MCF 10A (cell line): Measurements from ENCODE around the gene CFAP206. TPM values are rescaled to one million over a fixed set of nuclear protein-coding genes. Genes with fewer than 3 reads are reported as not detected.
"Not testable (repeated sequence)": the region's sequence is repeated elsewhere in the genome, so short reads cannot be mapped to it uniquely, and the experiment has no call there.

Experiments used
- BruUV-seq: library from RNA; stranded (reverse); fragments of 400-500 nt; replicated peaks from 2 replicates; lab custom pipeline; 2021; lab: Mats Ljungman, UMichigan
- CTCF ChIA-PET: fragments of 300-600 bp; sonication (Branson Sonifier 250); formaldehyde crosslinking; extraction: SDS; loops from one replicate; lab custom pipeline; 2021; ENCODE audit warnings: antibody characterized with exemption, inconsistent platforms; lab: Yijun Ruan, JAX
- POLR2A ChIA-PET: fragments of 300-600, 350-650 bp; sonication (Branson Sonifier 250); formaldehyde crosslinking; extraction: SDS; loops from one replicate; lab custom pipeline; 2020; ENCODE audit warnings: antibody characterized with exemption, inconsistent platforms; lab: Yijun Ruan, JAX
- DNase-seq: peaks from one replicate; pipeline ENCODE4 v3.0.0-alpha.2; 2018; ENCODE audit not compliant: unreplicated experiment
- H3K27ac Mint-ChIP-seq: one replicate; pipeline ENCODE4 v1.8.0; 2022; ENCODE audit warnings: mild to moderate bottlenecking, low read depth, mixed read lengths; ENCODE audit not compliant: unreplicated experiment
- H3K27me3 Mint-ChIP-seq: one replicate; pipeline ENCODE4 v1.8.0; 2022; ENCODE audit warnings: mixed read lengths; ENCODE audit not compliant: insufficient read depth, unreplicated experiment
- H3K36me3 Mint-ChIP-seq: one replicate; pipeline ENCODE4 v1.8.0; 2022; ENCODE audit warnings: mild to moderate bottlenecking, moderate library complexity, mixed read lengths; ENCODE audit not compliant: insufficient read depth, unreplicated experiment
- H3K4me1 Mint-ChIP-seq: one replicate; pipeline ENCODE4 v1.8.0; 2022; ENCODE audit warnings: mixed read lengths; ENCODE audit not compliant: insufficient read depth, unreplicated experiment
- H3K4me3 Mint-ChIP-seq: one replicate; pipeline ENCODE4 v1.8.0; 2022; ENCODE audit warnings: mild to moderate bottlenecking, moderate library complexity, mixed read lengths; ENCODE audit not compliant: unreplicated experiment
- H3K9me3 Mint-ChIP-seq: one replicate; pipeline ENCODE4 v1.8.0; 2022; ENCODE audit warnings: mixed read lengths; ENCODE audit not compliant: unreplicated experiment
- intact Hi-C: fragments of 100-400 bp; cut with micrococcal nuclease; formaldehyde crosslinking; loops from 2 replicates; pipeline ENCODE4 v1.14.1; 2022
- total RNA-seq: library from RNA; stranded (reverse); gene quantifications from 2 replicates; pipeline ENCODE4 v1.2.3, GENCODE V29; 2022
- TF ChIP-seq, protein P1 (sequence below): fragments of 200-600 bp; IDR thresholded peaks from one replicate; pipeline ENCODE4 v1.8.0; 2022; ENCODE audit warnings: antibody characterized with exemption, mild to moderate bottlenecking; ENCODE audit not compliant: unreplicated experiment

Gene CFAP206
- total RNA-seq, 1 experiment from 2014 or later: not detected

DNA sequence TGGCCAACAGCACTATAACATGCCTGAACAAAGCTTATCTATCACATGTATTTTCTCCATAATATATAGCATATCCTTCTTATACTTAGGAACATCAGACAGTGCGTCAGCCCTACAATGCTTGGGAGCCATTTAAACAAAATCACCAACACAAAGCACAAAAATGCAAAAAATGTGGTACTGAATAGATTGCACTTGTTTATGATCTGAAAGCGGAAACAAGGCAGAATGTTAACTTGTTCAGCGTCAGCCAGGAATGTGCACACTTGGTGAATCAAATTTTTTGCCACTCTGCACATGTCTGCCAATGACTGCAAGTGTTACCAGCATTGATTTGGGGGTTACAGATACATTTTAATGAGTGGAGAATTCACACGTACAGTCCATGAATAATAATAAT is 79.8 kb downstream of the CFAP206 start:
- H3K4me3 Mint-ChIP-seq: no peak overlapping the region
- POLR2A ChIA-PET: no interaction called here
- H3K27me3 Mint-ChIP-seq: no peaks in the 10 kb centered on the region
- no peak for DNase-seq
- BruUV-seq: no TSS peak
- H3K9me3 Mint-ChIP-seq: peaks cover 9% of the 10 kb centered on the region
- H3K36me3 Mint-ChIP-seq: peaks cover 9% of the 10 kb centered on the region
- TF ChIP-seq, protein P1, sequence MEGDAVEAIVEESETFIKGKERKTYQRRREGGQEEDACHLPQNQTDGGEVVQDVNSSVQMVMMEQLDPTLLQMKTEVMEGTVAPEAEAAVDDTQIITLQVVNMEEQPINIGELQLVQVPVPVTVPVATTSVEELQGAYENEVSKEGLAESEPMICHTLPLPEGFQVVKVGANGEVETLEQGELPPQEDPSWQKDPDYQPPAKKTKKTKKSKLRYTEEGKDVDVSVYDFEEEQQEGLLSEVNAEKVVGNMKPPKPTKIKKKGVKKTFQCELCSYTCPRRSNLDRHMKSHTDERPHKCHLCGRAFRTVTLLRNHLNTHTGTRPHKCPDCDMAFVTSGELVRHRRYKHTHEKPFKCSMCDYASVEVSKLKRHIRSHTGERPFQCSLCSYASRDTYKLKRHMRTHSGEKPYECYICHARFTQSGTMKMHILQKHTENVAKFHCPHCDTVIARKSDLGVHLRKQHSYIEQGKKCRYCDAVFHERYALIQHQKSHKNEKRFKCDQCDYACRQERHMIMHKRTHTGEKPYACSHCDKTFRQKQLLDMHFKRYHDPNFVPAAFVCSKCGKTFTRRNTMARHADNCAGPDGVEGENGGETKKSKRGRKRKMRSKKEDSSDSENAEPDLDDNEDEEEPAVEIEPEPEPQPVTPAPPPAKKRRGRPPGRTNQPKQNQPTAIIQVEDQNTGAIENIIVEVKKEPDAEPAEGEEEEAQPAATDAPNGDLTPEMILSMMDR: no peak
- H3K4me1 Mint-ChIP-seq: peaks cover 11% of the 10 kb centered on the region
- CTCF ChIA-PET: interaction anchor here (0.5 to 0.7 kb wide), 2 partner anchors 18 to 1558 kb away, joined by 3 read pairs; no protein-coding TSS in a partner anchor
- intact Hi-C loops: no loop called here
- no peak overlapping the region for H3K27ac Mint-ChIP-seq

DNA sequence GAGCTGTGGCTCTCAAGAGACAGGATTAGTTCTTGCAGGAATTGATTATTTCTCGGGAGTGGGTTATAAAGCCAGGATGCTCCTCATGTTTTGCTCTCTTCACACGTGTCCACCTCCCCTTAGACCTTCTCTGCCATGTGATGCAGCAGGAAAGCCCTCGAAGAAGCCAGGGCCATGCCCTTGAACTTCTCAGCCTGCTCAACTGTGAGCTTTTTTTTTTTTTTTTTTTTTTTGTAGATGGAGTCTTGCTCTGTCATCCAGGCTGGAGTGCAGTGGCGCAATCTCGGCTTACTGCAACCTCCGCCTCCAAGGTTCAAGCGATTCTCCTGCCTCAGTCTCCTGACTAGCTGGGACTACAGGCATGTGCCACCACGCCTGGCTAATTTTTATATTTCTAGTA is 81.6 kb downstream of the CFAP206 start:
- intact Hi-C loops, H3K4me1 Mint-ChIP-seq, H3K27me3 Mint-ChIP-seq, DNase-seq, H3K4me3 Mint-ChIP-seq, H3K27ac Mint-ChIP-seq, H3K36me3 Mint-ChIP-seq, H3K9me3 Mint-ChIP-seq, BruUV-seq: not testable (repeated sequence)
- ChIA-PET POLR2A (interaction anchor here (0.6 kb wide), 1 partner anchor 498 kb away, joined by 3 read pairs; no protein-coding TSS in a partner anchor), CTCF (interaction anchor here (0.6 to 0.8 kb wide), 3 partner anchors 111 to 1387 kb away, joined by 3 read pairs; no protein-coding TSS in a partner anchor)

DNA sequence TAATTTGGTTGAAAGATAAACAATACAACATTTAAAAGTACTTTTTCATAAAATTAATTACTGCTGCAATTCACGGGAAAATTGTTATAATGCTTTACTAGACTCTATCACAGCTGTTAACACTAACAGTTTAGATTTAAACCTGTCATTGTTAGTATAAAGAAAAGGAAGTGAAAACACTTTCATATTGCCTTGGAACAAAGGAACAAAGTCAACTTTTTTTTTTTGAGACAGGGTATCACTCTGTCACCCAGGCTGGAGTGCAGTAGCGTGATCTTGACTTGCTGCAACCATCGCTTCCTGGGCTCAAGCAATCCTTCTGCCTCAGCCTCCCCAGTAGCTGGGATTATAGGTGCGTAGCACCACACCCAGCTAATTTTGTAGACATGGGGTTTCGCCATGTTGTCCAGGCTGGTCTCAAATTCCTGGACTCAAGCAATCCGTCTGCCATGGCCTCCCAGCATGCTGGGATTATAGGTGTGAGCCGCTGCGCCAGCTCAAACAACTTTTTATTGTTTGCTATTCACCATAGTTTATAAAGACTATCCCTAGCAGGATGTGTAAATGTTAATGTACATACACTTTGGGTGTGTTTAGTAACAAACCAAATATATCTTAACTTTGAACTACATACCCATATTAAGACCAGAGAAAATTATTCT is 87.1 kb downstream of the CFAP206 start:
- no peak overlapping the region for H3K4me3 Mint-ChIP-seq
- H3K9me3 Mint-ChIP-seq: no peaks in the 10 kb centered on the region
- H3K27me3 Mint-ChIP-seq: no peaks in the 10 kb centered on the region
- ChIA-PET POLR2A (interaction anchor here (0.6 to 0.7 kb wide), 2 partner anchors 32 to 974 kb away, joined by 3 read pairs; no protein-coding TSS in a partner anchor), CTCF (interaction anchor here (0.6 to 2.1 kb wide), 4 partner anchors 14 to 179 kb away, joined by 3 to 5 read pairs (median 3); no protein-coding TSS in a partner anchor)
- no peak overlapping the region for H3K27ac Mint-ChIP-seq
- BruUV-seq: no TSS peak
- intact Hi-C loops: no loop called here
- DNase-seq: no peak
- TF ChIP-seq, protein P1: no peak
- H3K4me1 Mint-ChIP-seq: no peaks in the 10 kb centered on the region
- peaks cover 18% of the 10 kb centered on the region for H3K36me3 Mint-ChIP-seq

DNA sequence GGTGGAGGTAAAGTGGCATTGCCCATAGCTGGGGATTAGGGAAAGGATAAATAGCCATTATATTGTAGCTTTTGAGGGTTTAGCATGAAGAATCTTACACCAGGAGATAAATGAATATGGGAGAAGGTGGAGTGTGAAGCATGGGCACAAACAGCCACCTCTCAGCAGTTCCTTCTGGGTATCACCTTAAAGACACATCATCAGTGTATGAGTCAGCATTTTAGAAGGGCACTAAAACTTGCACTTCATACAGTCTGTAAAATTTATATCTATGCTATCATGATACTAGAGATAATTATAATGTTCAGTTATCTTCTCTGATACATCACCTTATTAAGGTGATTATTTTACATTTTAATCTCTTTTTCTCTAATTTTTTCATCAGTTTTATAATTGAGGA is 90.3 kb downstream of the CFAP206 start:
- no peak for DNase-seq
- H3K27me3 Mint-ChIP-seq: no peaks in the 10 kb centered on the region
- H3K4me3 Mint-ChIP-seq: no peak overlapping the region
- H3K27ac Mint-ChIP-seq: no peak overlapping the region
- intact Hi-C loops: no loop called here
- TF ChIP-seq, protein P1: no peak
- ChIA-PET POLR2A (no interaction called here), CTCF (interaction anchor here (0.7 kb wide), 1 partner anchor 286 kb away, joined by 6 read pairs; no protein-coding TSS in a partner anchor)
- H3K4me1 Mint-ChIP-seq: no peaks in the 10 kb centered on the region
- H3K36me3 Mint-ChIP-seq: peaks cover 17% of the 10 kb centered on the region
- H3K9me3 Mint-ChIP-seq: no peaks in the 10 kb centered on the region
- BruUV-seq: no TSS peak
